KOPT-K1 (cell line): ENCODE measurements around the gene FRMD4A.

ENCODE experiments used
- H3K27ac ChIP-seq: fragments of 200-600 bp; sonication (generic); 2 replicates; pipeline ENCODE4 v1.5.1; 2016; ENCODE audit warnings: antibody characterized with exemption, mild to moderate bottlenecking, low read depth, low read length; ENCODE audit not compliant: poor library complexity, severe bottlenecking
- H3K36me3 ChIP-seq: fragments of 200-600 bp; sonication (generic); 2 replicates; pipeline ENCODE4 v1.5.1; 2017; ENCODE audit warnings: antibody characterized with exemption, mild to moderate bottlenecking, low read length, moderate library complexity; ENCODE audit not compliant: insufficient read depth
- H3K9me3 ChIP-seq: fragments of 200-600 bp; sonication (generic); 2 replicates; pipeline ENCODE4 v1.5.1; 2017; ENCODE audit warnings: antibody characterized with exemption, low read length, mild to moderate bottlenecking; ENCODE audit not compliant: insufficient read depth, poor library complexity, severe bottlenecking

The FRMD4A gene

GRCh38 chr10:13654118-13654830 is 676.5 kb downstream of the FRMD4A start:
- H3K36me3 ChIP-seq = peaks cover 48% of the 10 kb centered on the region; the same call in 1 of the 2 replicates
- no peaks in the 10 kb centered on the region for H3K9me3 ChIP-seq
- H3K27ac ChIP-seq = no peak overlapping the region

DNA sequence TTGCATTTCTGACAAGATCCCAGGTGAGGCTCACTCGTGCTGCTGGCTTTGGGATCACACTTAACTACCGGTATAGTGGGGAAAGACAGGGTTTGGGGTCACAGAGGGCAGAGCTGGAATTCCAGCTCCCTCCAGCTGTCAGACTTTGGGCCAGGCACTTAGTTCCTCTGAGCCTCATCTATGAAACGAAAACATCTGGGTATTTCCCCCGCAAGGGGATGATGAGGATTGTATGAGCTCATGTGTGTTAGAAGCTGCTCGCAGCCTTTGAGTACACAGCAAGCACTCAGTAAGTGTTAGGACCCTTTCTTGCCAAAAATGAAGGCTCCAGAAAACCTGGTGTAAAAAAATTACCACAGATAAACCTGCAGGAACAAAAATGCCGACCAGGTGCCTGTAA is 677.9 kb downstream of the FRMD4A start:
- Histone ChIP-seq H3K9me3 (no peaks in the 10 kb centered on the region), H3K27ac (no peak overlapping the region), H3K36me3 (peaks cover 57% of the 10 kb centered on the region)

DNA sequence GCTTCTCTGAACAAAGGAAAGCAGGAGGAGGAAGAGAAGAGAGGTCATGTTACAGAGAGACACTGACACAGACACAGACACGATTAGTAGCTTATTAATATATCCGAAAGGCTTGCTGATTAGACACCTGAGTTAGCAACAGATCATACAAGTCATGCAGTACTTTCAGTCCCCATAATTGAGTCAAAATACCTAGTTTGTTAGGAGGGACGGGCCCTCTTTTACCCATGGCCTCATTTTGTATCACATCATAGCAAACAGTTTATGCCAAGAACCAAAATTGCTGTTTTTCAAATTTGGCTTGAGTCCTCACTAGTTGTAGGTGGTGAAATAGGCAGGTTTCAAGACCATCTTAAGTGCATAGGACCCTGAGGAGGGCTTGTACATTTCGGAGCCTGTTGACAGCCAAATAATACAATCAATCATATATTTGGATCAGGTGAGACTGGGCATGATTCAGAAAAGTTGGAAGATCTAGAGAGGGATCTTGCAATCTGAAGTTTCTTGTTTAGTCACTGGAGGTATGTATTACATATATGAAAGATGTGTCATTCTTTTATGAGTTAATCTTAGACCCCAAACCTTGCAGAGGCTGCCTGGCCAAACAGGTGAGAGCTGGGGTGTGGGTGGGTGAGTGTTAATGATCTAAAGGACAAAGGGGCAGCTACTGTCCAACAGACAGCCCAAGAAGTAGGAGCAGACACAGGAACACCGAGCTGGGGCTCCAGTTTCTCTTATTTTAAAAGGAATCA is 678.6 kb downstream of the FRMD4A start:
- peaks cover 54% of the 10 kb centered on the region for H3K36me3 ChIP-seq
- no peak overlapping the region for H3K27ac ChIP-seq
- H3K9me3 ChIP-seq = no peaks in the 10 kb centered on the region

DNA sequence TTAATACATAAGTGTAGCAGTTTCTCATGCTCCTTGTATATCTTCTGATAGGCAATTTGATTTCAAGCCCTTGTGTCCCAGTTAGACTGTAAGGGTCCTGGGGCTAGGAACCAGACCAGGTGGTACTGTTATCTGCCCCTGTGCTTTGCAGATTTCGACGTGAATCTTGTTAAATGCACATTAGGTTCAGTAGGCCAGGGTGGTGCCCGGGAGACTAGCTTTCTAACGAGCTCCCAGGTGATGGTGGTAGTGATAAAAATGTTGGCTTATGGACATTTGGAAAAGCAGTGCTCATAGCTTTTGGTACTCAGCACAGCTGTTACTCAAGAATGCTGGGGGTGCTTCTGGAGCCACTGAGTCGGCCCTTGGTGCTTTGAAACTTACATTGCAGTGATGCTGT is 679.8 kb downstream of the FRMD4A start:
- no peak overlapping the region for H3K27ac ChIP-seq
- no peaks in the 10 kb centered on the region for H3K9me3 ChIP-seq
- H3K36me3 ChIP-seq = peaks cover 64% of the 10 kb centered on the region

DNA sequence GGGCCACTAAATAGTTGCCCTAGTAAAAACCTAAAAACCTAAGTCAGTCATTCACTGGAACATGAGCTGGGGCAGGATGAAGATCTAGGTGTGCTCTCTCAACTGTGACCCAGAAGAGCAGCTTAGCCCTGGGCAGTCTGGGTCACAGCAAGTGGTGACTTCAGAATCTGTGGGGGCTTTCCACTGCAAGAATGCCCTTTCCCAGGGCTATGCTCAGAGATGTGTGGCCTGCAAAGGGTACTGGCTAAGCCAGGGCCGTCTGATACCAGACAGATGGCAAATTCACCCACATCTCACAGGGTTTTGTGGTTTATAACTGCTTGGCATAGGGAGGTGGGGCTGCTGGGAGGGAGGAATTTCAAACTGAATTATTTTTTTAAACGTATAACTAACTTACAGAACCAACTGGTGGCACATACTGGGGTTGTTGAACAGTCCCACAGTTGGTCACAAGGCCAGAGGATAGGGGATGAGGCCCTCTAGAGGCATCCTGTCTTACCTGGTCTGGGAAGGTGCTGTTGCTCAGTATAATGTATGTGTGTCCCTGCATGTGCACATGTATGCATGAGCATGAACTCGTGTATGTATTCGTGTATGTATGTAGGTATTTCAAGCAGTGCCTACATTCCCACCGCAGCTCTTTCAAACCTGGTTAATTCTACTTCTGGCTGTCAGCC is 680.7 kb downstream of the FRMD4A start:
- Histone ChIP-seq H3K36me3 (peaks cover 68% of the 10 kb centered on the region), H3K27ac (peak overlapping the region; percentile 13), H3K9me3 (no peaks in the 10 kb centered on the region)

DNA sequence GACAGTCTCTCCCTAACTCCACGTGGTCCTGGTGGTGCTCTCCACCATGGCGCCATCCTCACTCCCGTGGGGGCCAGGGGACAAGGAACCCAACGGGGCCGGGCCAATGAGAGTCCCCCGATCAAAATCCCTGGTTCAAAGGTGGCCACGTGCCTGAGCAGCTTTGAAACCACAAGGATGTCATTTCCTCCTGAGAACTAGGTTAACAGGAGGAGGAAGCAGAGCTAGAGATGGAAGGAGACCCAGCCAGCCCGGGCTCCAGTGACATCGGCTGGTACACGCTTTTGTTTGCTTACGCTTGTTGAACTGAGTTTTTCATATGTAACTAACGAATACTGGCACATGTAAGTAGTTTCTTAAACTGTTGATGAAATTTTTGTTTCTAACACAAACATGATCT is 682.3 kb downstream of the FRMD4A start:
- peaks cover 63% of the 10 kb centered on the region for H3K36me3 ChIP-seq
- peak overlapping the region; percentile 37 for H3K27ac ChIP-seq
- H3K9me3 ChIP-seq = no peaks in the 10 kb centered on the region

GRCh38 chr10:13644866-13645265 is 685.9 kb downstream of the FRMD4A start:
- Histone ChIP-seq H3K9me3 (peaks cover 22% of the 10 kb centered on the region), H3K27ac (no peak overlapping the region), H3K36me3 (peaks cover 69% of the 10 kb centered on the region)

DNA sequence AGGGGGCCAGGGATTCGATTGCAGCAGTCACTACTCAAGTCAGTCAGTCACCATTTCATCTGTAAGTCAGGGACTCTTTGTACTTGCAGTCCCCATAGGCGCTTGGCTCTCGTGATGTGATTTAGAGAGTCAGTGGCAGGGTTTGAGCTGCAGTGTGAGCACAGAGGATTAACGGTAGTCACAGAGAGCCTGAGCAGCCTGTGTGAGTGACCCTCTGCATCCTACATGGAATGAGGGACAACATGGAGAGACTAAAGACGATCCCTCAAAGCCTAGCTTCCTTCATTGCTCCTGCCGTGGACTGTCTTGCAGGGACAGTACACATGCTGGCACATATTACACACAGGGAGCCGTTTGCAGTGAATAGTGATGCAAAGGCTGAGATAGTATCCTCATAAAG is 687.7 kb downstream of the FRMD4A start:
- H3K36me3 ChIP-seq = peaks cover 64% of the 10 kb centered on the region
- H3K9me3 ChIP-seq = peaks cover 22% of the 10 kb centered on the region
- no peak overlapping the region for H3K27ac ChIP-seq

- Histone ChIP-seq H3K27ac (no peak overlapping the region), H3K36me3 (peaks cover 60% of the 10 kb centered on the region), H3K9me3 (peaks cover 22% of the 10 kb centered on the region)
These were observed 688.4 kb downstream of the FRMD4A start for GRCh38 chr10:13642293-13642692.

DNA sequence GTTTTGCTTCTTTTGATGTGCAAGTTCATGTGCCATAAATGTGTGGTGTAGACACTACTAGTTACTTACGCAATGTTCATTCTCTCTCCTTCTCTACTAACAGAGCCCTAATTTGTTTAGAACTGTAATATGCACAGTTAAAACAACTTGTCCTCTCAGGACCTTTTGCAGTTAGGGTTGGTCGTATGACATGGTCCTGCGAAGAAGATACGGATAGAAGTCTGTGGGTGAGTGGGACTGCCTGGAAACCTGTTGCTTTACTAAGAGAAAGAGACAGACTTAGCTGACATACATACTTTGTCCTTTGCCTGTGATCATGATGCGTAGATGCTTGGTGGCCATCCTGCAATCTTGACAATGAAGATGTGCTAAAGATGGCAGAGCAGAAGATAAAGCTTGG is 692.8 kb downstream of the FRMD4A start:
- Histone ChIP-seq H3K36me3 (peaks cover 42% of the 10 kb centered on the region), H3K9me3 (peaks cover 20% of the 10 kb centered on the region), H3K27ac (no peak overlapping the region)

GRCh38 chr10:13637303-13637856 is 693.3 kb downstream of the FRMD4A start:
- peaks cover 15% of the 10 kb centered on the region for H3K9me3 ChIP-seq
- no peak overlapping the region for H3K27ac ChIP-seq
- H3K36me3 ChIP-seq = peaks cover 38% of the 10 kb centered on the region

- peaks cover 9% of the 10 kb centered on the region for H3K9me3 ChIP-seq
- no peak overlapping the region for H3K27ac ChIP-seq
- peaks cover 32% of the 10 kb centered on the region for H3K36me3 ChIP-seq
These were observed 693.9 kb downstream of the FRMD4A start for GRCh38 chr10:13636776-13637175.

DNA sequence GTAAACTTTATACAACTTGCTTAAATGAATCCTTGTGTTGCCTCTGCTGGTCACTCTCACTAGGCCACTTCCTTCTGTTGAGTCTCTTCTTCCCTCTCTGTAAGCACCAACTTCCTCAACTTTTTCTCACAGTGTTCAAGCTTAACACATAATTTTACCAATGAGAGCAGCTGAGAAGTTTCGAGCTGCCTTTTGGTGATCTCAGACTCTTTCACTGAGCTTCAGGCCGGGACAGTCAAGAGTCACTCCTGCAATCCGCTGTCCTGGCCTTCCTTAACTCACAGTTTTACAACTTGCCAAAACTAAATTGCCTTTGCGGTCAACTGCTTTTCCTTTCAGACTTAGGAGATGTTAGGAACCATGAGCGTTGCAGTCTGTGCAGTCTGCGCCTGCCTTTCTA is 696.5 kb downstream of the FRMD4A start:
- Histone ChIP-seq H3K36me3 (peaks cover 28% of the 10 kb centered on the region), H3K27ac (no peak overlapping the region), H3K9me3 (no peaks in the 10 kb centered on the region)

DNA sequence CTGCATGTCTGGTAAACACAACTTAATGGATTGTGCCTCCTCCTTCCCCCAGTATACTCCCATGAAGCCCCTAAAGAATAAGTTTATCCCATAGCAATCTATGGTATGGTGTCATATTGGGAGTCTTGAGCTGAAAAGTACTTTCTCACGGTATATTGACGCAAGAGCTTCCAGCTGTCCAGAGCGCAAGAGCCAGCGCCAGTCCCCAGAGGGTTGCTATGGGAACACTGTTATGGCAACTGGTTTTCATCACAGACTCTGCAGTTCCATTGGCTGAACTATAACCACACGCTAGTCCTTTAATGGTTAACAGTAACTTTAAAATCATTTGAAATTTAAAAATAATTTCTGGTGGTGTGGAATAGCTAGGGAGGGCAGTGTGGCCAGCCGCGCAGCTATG is 697.0 kb downstream of the FRMD4A start:
- no peaks in the 10 kb centered on the region for H3K9me3 ChIP-seq
- peaks cover 22% of the 10 kb centered on the region for H3K36me3 ChIP-seq
- no peak overlapping the region for H3K27ac ChIP-seq

- no peaks in the 10 kb centered on the region for H3K9me3 ChIP-seq
- H3K36me3 ChIP-seq = peaks cover 23% of the 10 kb centered on the region
- H3K27ac ChIP-seq = no peak overlapping the region
These were observed 697.8 kb downstream of the FRMD4A start for GRCh38 chr10:13632884-13633440.
